ENCODE results near the gene MAB21L1.

DNA sequence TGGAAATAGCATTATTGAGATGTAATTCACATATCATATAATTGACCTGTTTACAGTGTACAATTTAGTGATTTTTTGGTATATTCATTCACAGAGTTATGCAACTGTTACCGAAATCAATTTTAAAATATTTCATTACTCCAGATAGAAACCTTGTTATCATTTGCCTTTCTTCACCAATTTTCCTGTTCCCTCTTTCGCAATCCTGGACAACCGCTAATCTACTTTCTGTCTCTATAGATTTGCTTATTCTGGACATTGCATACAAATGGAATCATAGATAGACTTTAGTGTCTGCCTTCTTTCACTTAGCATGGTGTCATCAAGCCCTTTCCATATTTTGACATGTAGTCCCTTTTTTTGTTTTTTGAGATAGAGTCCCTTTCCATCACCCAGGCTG lies 19.2 kb downstream of the MAB21L1 start:
- TF ChIP-seq, protein P1, sequence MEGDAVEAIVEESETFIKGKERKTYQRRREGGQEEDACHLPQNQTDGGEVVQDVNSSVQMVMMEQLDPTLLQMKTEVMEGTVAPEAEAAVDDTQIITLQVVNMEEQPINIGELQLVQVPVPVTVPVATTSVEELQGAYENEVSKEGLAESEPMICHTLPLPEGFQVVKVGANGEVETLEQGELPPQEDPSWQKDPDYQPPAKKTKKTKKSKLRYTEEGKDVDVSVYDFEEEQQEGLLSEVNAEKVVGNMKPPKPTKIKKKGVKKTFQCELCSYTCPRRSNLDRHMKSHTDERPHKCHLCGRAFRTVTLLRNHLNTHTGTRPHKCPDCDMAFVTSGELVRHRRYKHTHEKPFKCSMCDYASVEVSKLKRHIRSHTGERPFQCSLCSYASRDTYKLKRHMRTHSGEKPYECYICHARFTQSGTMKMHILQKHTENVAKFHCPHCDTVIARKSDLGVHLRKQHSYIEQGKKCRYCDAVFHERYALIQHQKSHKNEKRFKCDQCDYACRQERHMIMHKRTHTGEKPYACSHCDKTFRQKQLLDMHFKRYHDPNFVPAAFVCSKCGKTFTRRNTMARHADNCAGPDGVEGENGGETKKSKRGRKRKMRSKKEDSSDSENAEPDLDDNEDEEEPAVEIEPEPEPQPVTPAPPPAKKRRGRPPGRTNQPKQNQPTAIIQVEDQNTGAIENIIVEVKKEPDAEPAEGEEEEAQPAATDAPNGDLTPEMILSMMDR (IDR thresholded peaks at IDR 0.05; ENCODE audit: low read length): no peak
- TF ChIP-seq EZH2 (optimal IDR thresholded peaks at IDR 0.05; ENCODE audit: low read depth, low read length) (no peak), EZH2phosphoT487 (IDR thresholded peaks at IDR 0.05; ENCODE audit: low read length) (no peak)

Measured in MM.1S (cell line).